GM21528 (cell line): Measurements from ENCODE around the gene CCDC183.
"Not testable (repeated sequence)": the region's sequence is repeated elsewhere in the genome, so short reads cannot be mapped to it uniquely, and the experiment has no call there.

ENCODE experiments used
- ATAC-seq: cut with Tn5 transposase; IDR thresholded peaks from one replicate; pipeline ENCODE4 v1.9.1; 2021; ENCODE audit warnings: mild to moderate bottlenecking, moderate library complexity; ENCODE audit not compliant: unreplicated experiment, low FRiP score

The CCDC183 gene

DNA sequence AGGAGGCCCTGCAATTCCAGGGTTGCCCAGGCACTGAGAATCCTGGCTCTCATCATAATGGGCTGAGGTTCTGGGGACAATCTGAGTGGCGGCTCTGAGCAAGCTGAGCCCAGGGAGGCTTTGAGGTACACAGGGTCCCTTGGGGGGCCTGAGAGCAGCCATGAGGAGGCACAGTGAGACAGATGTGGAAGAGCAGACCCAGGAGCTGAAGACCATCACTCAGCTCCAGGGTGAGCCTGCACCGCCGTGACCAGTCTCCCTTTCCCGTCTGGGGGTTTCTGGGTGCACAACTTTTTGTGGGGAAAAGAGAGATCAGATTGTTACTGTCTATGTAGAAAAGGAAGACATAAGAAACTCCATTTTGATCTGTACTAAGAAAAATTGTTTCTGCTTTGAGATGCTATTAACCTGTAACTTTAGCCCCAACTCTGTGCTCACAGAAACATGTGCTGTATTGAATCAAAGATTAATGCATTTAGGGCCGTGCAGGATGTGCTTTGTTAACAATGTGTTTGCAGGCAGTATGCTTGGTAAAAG is at the start of gene CCDC183:
Gene CCDC183 (plus strand): TSS at position 101 of the 537 bp plus-strand sequence. CDS start 60 bp downstream, at position 161.
- ATAC-seq: no peak

DNA sequence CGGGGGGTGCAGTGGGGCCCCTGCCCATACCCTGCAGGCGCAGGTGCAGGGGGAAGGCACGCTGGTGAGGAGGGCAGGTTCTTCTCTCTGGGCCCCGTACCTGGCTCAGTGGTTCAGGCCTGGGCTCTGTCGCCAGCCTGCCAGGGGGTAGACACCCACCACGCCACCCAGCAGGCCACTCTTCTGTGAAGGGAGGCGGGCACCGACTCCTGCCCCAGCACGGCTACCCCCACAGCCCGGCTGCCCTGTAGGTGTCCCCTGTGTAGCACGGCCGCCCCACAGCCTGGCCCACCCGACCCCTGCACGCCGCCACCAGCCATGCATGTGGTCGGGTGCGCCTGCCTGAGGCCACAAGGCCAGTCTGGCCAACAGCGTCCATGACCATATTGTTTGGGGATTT is 49.5 kb upstream of the CCDC183 start:
- no peak for ATAC-seq

DNA sequence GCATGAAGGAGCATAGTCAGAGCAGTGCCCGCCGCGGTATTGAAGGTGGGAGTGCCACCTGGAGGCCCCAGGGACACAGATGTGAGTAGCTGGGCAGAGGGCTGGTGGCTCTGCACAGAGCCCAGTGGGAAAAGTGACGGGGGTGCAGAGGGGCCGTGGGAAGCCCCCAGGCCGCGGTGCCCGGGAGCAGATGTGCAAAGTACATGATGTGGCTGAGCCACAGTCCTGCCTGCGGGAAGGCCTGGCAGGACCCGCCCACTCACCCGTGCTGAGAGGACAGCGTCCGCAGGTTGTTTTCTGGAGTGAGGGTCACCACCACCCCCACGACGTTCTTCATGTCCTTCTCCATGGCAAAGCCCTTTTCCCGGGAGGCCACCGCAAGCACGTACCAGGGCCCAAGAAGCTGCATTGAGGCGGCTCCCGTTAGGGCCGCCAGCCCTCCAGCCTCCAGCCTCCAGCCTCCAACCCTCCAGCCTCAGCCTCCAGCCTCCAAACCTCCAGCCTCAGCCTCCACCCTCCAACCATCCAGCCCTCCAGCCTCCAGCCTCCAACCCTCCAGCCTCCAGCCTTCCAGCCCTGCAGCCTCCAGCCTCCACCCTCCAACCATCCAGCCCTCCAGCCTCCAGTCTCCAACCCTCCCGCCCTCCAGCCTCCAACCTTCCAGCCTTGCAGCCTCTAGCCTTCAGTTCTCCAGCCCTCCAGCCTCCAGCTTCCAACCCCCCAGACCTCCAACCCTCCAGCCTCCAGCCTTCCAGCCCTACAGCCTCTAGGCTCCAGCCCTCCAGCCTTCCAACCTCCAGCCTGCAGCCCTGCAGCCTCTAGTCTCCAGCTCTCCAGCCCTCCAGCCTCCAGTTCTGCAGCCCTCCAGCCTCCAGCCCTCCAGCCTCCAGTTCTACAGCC is 48.7 kb upstream of the CCDC183 start:
- no peak for ATAC-seq

DNA sequence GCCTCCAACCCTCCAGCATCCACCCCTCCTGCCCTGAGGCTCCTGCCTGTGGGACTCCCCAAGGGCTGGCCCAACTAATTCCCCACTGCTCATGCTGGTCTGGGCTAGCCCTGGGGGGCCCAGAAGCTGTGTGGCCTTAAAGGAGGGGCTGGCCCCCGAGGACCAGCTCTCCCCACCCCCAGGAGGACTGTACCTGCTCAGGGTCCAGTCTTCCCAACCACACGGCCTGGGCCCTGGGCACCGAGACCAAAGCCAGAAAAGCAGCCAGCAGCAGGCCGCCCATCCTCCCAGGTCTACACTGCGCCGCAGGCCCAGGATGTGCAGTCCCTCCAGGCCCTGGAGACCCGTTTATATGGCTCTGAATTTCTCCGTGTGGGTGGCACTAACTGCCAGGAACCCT is 47.9 kb upstream of the CCDC183 start, which contains the start of gene LCN6:
Gene LCN6 (minus strand): TSS at position 325 of the 400 bp plus-strand sequence. CDS start 42 bp downstream, at position 283.
- ATAC-seq: no peak

DNA sequence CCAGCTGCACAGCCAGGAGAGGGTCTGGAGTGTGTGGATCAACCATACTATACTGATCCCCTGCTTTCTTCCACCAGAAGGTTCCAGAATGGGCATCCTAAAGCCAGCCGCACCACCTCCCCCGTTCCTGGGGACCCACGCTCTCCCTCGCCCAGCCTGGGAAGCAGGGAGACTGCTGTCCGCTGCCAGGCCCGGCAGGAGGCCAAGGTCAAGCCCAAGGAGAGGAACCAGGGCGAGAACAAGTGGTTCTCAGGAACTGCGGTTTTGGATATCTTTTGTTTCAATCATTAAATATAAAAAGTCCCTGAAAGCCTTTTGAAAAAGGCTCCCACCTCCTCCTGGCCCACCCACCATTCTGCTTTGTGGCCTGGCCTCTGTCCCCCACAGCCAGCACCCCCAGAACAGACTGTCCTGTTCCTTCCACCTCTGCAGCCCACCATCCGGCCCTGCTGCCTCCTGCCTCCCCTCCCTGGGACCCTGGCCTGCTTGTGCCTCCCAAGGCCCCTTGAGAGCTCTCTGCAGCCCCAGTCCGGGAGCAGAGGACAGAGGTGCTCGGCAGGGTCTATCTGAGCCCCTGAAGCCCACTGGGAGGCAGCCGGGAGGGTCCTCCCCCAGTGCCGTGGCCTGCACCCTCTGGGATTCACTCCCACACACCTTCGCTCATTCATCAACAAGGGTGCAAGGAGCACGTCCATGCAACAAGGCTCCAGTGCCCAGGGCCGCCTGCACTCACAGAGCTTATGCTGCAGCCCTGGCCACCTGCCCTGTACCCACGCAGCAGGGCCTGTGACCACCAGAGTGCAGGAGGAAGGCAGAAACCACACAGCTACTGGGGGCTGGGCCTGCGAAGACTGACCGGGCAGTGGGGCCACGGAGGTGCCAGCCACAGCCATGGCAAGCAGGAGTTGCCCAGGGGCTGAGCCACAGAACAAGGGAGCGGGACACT is 47.2 kb upstream of the CCDC183 start:
- ATAC-seq: no peak

DNA sequence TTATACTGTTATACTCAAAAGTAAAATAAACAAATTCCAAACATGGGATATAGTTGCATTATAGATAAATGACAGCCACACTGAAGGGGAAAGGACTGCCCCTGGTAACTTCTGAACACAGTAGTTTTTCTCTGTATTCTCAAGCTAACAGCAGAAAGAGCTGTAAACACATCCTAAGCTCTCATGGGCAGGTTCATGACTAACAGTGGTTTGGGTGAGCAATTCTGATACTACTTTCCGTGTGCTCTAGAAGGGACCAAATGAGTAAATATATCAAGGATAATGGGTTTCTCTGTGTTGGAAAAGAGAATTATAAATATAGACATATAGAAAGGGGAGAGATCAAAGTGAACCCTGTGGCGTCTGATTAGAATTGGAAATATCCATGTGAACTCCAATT is 45.6 kb upstream of the CCDC183 start:
- ATAC-seq: no peak

DNA sequence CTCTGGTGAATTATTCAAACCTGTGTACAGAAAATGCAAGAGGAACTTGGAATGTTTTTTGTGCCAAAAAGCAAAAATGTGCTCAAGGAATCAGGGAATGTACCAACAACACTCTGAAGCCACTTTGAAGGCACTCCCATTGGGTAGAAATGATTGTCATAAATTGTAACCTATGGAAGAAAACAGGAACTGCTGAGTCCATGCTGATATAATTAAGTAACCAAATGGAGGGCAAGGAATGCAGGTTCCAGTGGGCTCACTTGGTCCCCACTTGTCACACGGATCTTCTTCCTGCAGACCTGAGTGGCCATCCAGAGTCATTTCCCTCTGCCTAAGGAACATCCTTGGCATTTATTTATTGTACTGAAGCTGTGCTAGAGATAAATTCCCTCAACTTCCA is 44.9 kb upstream of the CCDC183 start:
- no peak for ATAC-seq

DNA sequence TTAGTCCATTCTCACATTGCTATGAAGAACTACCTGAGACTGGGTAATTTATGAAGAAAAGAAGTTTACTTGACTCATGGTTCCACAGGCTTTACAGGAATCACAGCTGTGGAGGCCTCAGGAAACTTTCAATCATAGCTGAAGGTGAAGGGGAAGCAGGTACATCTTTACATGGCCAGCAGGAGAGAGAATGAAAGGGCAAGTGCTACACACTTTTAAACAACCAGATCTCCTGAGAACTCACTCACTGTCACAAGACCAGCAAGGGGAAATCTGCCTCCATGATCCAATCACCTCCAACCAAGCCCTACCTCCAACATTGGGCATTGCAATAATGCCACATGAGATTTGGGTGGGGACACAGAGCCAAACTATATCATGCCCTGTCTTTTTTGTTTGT is 44.3 kb upstream of the CCDC183 start:
- ATAC-seq: no peak

DNA sequence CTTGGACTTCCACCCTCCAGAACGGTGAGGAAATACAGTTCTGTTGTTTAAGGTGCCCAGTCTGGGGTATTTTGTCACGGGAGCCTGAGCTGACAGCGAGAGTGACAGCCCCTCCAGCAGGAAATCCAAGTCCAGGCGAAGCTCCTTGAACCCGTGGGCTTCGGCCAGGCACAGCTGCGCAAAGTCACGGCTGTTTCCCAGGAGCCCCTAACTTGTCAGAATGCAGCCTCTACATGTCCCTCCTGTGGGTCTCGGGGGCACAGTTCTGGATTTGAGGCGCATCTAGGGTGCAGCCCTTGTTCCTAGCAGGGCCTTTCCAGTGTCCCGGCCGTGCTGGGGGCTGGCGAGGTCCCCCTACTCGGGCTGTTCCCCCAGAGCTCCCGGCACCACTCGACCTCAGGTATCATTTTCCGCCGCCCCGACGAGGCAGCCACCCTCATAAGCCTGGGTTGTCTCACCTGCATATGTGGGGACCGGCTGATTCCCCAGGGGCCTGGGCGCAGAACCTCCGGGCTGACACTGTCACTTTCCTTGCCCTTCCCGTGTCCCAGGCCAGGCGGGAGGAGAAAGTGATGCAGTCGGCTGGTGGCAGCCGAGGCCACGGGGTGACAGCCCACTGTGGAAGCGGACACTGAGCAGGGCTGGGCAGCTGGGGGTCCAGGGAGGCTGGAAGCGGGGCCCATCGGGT is 42.6 kb upstream of the CCDC183 start:
- no peak for ATAC-seq

DNA sequence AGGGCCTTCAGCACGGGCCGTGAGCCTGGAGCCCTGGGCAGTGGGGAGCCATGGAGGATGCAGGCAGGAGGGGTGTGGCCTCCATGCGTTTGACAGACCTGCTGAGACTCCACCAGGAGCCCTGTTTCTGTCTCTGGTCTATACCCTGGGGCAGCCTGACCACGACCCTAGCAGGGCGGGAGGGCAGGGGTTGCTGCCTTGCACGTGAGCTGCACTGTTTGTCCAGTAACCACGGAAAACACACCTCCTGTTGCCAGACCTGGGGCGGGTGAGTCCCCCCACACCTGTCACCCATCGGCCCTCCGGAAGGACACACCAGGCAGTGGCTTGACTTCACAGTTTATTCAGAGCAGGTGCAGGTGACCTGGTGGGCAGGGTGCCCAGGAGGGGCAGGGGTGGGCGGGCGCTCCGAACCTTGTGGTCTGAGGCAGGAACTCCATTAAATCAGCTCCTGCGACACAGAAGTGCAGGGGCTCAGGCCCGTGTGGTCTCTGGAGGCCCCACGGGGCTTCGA is 42.0 kb upstream of the CCDC183 start:
- no peak for ATAC-seq

DNA sequence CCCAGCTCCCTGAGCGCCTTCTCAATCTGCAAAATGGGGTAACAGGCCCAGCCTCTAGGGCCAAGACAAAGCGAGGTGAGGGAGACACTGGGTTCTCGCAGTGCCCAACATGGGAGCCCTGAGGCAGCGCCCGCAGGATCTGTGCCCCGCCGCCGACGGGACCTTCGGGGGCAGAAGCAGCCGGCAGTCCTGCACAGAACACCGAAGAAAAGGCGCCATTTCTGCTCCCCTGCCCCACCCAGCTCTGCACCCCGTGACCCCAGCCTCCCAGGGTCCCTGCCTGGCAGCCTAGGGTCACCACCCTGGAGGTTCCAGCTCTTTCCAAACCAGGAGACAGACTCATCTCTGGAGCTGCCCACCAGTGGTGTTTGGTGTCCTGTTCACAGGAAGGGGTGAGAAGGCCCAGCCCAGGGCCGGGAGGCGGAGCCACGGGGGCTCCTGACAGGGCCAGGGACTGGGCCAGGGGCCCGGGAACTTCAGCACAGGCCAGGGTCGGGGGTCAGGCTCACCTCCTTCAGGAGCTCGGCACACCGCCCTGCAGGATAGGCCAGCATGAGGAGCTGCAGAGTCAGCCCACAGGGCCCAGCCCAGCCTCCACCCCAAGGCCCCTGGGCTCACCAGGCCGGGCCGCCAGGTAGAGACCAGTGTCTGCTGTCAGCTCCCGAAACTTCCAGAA is 41.4 kb upstream of the CCDC183 start:
- ATAC-seq: no peak

DNA sequence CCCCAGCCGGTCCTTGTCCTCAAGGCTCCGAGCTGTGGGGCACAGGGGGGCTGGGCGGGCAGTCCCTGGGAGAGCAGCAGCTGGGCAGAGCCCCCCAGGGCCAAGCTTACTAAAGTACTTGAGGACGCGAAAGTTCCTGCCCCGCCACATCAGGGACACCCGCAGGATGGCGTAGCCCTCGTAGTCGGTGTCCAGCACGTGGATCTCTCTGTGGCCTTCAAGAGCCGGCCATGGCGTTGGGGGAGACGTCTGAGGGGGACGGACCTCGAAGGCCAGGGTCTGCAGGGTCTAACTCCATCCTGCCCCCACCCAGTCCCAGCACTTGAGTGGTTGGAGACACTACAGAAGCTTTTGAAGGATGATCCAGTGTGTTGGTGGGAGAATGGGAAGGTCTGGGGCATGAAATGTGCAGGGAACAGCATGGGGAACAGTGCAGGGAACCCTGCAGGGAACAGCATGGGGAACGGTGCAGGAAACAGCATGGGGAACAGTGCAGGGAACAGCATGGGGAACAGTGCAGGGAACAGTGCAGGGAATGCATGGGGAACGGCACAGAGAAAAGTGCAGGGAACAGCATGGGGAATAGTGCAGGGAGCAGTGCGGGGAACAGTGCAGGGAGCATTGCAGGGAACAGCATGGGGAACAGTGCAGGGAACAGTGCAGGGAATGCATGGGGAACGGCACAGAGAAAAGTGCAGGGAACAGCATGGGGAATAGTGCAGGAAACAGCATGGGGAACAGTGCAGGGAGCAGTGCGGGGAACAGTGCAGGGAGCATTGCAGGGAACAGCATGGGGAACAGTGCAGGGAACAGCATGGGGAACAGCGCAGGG is 40.6 kb upstream of the CCDC183 start:
- ATAC-seq: not testable (repeated sequence)

DNA sequence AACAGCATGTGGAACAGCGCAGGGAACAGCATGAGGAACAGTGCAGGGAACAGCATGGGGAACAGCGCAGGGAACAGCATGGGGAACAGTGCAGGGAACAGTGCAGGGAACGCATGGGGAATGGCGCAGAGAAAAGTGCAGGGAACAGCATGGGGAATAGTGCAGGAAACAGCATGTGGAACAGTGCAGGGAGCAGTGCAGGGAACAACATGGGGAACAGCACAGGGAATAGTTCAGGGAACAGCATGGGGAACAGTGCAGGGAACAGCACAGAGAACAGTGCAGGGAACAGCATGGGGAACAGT is 40.1 kb upstream of the CCDC183 start:
- ATAC-seq: no peak

DNA sequence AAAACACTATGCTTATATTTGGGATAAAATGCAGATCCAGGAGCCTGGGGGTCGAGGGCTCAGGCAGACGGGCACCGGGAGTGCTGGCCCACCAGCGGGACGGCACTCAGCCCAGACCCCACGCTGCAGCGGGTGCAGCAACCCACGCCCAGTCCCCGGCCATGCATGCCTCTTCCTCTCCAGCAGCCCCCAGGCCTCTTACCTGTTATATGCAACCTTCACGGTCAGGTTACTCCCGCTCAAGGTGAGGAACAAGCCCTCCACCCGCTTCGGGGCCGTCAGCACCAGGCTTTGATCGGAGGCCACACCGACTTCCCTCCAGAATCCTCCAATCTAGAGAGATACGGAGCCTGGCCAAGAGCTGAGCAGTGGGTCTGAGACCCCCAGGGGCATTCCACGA is 39.3 kb upstream of the CCDC183 start:
- ATAC-seq: no peak

DNA sequence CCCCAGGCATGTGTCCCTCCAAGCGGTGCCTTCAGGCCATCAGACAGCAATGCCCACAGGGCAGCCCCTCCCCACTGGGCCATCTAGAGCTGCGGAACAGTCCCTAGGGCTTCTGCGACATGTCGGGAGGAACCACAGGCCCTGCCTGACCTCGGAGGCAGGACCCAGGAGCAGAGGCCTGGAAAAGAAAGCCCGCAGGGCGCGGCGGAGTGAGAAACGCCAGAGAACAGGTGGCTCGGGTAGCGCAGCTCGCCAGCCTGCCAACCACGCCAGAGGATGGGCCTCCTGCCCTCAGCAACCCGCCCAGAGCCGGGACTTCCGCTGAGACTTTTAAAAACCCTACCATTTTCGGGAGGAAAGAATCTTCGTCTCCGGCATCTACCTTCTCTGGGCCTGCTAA is 38.8 kb upstream of the CCDC183 start:
- ATAC-seq: no peak

DNA sequence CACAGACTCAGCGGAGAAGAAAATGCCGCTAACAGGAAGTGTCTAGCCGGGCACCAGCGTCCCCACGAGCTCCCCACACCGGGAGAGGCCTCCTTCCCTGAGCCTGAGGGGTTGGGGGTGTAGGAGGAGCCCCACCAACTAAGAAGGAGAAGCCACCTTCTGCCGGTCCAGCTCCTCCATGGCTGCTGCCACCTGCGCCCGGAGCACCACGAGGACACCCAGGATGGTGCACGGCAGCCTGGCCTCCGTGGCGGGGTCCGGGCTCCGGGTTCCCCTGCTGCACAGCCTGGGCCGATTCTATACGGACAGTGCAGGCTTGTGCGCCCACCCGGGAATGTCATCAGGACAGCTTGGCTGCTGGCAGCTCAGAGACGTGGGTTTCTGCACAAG is 38.4 kb upstream of the CCDC183 start:
- ATAC-seq: no peak

DNA sequence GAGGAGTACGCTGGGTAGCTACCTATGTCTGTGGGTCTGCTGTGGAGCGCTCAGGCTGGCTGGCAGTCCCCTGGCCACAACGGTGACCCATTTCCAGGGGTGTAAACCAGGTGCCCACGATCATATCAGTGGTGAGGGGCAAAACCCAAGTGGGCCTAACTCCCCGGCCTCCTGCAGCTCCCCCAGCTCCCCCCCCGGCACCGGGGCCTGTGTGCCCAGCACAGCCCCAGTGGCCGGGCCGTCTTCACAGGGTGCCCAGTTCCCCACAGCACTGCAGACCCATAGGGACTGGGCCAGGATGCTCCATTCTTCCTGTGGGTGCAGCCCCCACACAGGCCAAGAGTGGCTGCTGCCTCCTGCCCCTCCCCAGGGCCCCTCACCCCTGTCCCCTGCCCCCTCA is 37.1 kb upstream of the CCDC183 start:
- ATAC-seq: no peak

DNA sequence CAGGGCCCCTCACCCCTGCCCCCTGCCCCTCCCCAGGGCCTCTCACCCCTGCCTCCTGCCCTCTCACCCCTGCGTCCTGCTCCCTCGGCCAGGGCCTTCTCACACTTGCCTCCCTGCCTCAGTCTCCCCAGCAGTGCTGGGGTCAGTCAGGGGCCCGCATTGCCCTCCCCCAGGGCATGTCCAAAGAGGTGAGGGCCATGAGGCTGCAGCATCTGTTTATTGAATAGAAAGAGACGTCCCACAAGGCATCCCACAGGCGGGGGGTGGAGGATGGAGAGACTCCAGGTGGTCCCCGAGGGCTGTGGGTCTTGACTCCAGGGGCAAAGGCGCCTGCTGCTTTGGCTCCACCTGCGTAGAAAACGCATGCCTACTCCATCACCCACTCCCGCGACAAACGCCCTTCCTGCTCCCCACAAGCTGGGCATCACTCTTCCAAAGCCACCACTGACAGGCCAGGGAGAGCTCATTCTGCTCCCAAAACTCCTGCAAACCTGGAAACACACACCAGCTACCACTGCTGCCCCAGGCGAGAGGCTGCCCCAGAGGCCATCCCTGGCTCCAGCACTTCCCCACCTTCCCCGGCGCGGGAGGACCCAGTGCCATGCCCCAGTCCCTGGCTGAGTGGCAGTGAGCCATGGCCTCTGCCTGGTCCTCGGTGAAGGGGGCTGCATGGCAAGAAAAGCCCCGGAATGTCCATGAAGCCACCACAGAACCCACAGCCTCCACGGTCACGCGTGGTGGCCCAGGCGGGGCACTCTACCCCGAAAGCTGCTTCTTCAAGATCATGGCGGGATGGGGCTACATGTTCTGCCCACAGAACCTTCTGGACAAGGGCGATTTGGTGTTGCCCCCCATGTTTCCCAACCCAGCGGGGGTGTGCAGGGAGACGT is 36.5 kb upstream of the CCDC183 start:
- ATAC-seq: no peak
